Nephron (organoid): Measurements from ENCODE around the gene CTAGE4.
"Not testable (repeated sequence)": the region's sequence is repeated elsewhere in the genome, so short reads cannot be mapped to it uniquely, and the experiment has no call there.

Experiments
- H3K27ac Mint-ChIP-seq, 3 experiments: 2 replicates each; pipeline ENCODE4 v1.8.0; 2020; ENCODE audit warnings: mixed read lengths in 3 of 3, mild to moderate bottlenecking in 2 of 3, moderate library complexity in 1 of 3
- H3K27me3 Mint-ChIP-seq: 2 replicates; pipeline ENCODE4 v1.8.0; 2021; ENCODE audit warnings: low read depth, mild to moderate bottlenecking, moderate library complexity, mixed read lengths
- H3K36me3 Mint-ChIP-seq: 2 replicates; pipeline ENCODE4 v1.8.0; 2020; ENCODE audit warnings: low read depth, mixed read lengths
- H3K4me1 Mint-ChIP-seq: 2 replicates; pipeline ENCODE4 v1.8.0; 2020; ENCODE audit warnings: mixed read lengths
- H3K4me3 Mint-ChIP-seq, 3 experiments: 2 replicates each; pipeline ENCODE4 v1.8.0; 2020; ENCODE audit warnings: mild to moderate bottlenecking in 3 of 3, mixed read lengths in 3 of 3, moderate library complexity in 2 of 3
- H3K9me3 Mint-ChIP-seq: 2 replicates; pipeline ENCODE4 v1.8.0; 2020; ENCODE audit warnings: mixed read lengths
- CTCF ChIP-seq, 3 experiments: fragments of 200-600 bp; sonication (generic); IDR thresholded peaks; one replicate each; pipeline ENCODE4 v1.5.0; 2021; ENCODE audit warnings: antibody characterized with exemption in 3 of 3; ENCODE audit not compliant: unreplicated experiment in 3 of 3

The CTAGE4 gene

GRCh38 chr7:144158861-144159260, 24.4 kb upstream of the CTAGE4 start:
- Mint-ChIP-seq H3K27me3 (peaks cover 4% of the 10 kb centered on the region), H3K4me3 (no peak overlapping the region), H3K9me3 (no peaks in the 10 kb centered on the region), H3K36me3 (no peaks in the 10 kb centered on the region), H3K4me1 (no peaks in the 10 kb centered on the region), H3K27ac (no peak overlapping the region)
- no peak for TF ChIP-seq CTCF (IDR thresholded peaks at IDR 0.05; ENCODE audit: unreplicated experiment in 3 of 3)

- Mint-ChIP-seq H3K9me3 (no peaks in the 10 kb centered on the region), H3K27me3 (no peaks in the 10 kb centered on the region), H3K36me3 (no peaks in the 10 kb centered on the region), H3K4me3 (no peak overlapping the region), H3K4me1 (no peaks in the 10 kb centered on the region), H3K27ac (no peak overlapping the region)
- no peak for TF ChIP-seq CTCF (IDR thresholded peaks at IDR 0.05; ENCODE audit: unreplicated experiment in 3 of 3)
Measured at GRCh38 chr7:144164784-144165183, 18.5 kb upstream of the CTAGE4 start.

- H3K27me3 Mint-ChIP-seq, H3K27ac Mint-ChIP-seq, H3K4me1 Mint-ChIP-seq, H3K4me3 Mint-ChIP-seq, H3K36me3 Mint-ChIP-seq, H3K9me3 Mint-ChIP-seq: not testable (repeated sequence)
Measured at GRCh38 chr7:144171594-144172350, 11.5 kb upstream of the CTAGE4 start.

- H3K4me1 Mint-ChIP-seq, result no peaks in the 10 kb centered on the region
- peaks cover 2% of the 10 kb centered on the region for H3K9me3 Mint-ChIP-seq
- peaks cover 6% of the 10 kb centered on the region for H3K27me3 Mint-ChIP-seq
- no peak overlapping the region for H3K4me3 Mint-ChIP-seq
- H3K27ac Mint-ChIP-seq, result no peak overlapping the region
- H3K36me3 Mint-ChIP-seq, result no peaks in the 10 kb centered on the region
- no peak for TF ChIP-seq CTCF (IDR thresholded peaks at IDR 0.05; ENCODE audit: unreplicated experiment in 3 of 3)
Measured at GRCh38 chr7:144174613-144175012, 8.7 kb upstream of the CTAGE4 start.

GRCh38 chr7:144178380-144179164, 4.7 kb upstream of the CTAGE4 start:
- H3K27ac Mint-ChIP-seq, H3K27me3 Mint-ChIP-seq, H3K36me3 Mint-ChIP-seq, H3K9me3 Mint-ChIP-seq, H3K4me3 Mint-ChIP-seq, H3K4me1 Mint-ChIP-seq: not testable (repeated sequence)
- peak; percentile 38 to 54 (median 44) for TF ChIP-seq CTCF (IDR thresholded peaks at IDR 0.05; ENCODE audit: unreplicated experiment in 3 of 3)

- H3K4me1 Mint-ChIP-seq, H3K4me3 Mint-ChIP-seq, H3K27me3 Mint-ChIP-seq, H3K9me3 Mint-ChIP-seq, H3K36me3 Mint-ChIP-seq, H3K27ac Mint-ChIP-seq: not testable (repeated sequence)
Measured at GRCh38 chr7:144179165-144179479, 4.1 kb upstream of the CTAGE4 start.

GRCh38 chr7:144187848-144188247, 4.6 kb downstream of the CTAGE4 start:
- not testable (repeated sequence) for H3K4me3 Mint-ChIP-seq, H3K27me3 Mint-ChIP-seq, H3K4me1 Mint-ChIP-seq, H3K36me3 Mint-ChIP-seq, H3K27ac Mint-ChIP-seq, H3K9me3 Mint-ChIP-seq

GRCh38 chr7:144188578-144189171, 5.4 kb downstream of the CTAGE4 start:
- H3K27me3 Mint-ChIP-seq, H3K36me3 Mint-ChIP-seq, H3K4me1 Mint-ChIP-seq, H3K4me3 Mint-ChIP-seq, H3K9me3 Mint-ChIP-seq, H3K27ac Mint-ChIP-seq: not testable (repeated sequence)

GRCh38 chr7:144193782-144194181, 10.5 kb downstream of the CTAGE4 start:
- not testable (repeated sequence) for H3K9me3 Mint-ChIP-seq, H3K4me1 Mint-ChIP-seq

GRCh38 chr7:144194453-144194852, 11.2 kb downstream of the CTAGE4 start:
- H3K36me3 Mint-ChIP-seq, H3K4me1 Mint-ChIP-seq, H3K27ac Mint-ChIP-seq, H3K9me3 Mint-ChIP-seq, H3K4me3 Mint-ChIP-seq, H3K27me3 Mint-ChIP-seq: not testable (repeated sequence)

More at GRCh38 chr7:144193782-144194181, 10.5 kb downstream of the CTAGE4 start:
- not testable (repeated sequence) for H3K27ac Mint-ChIP-seq, H3K27me3 Mint-ChIP-seq, H3K4me3 Mint-ChIP-seq, H3K36me3 Mint-ChIP-seq
